Loucy (cell line): ENCODE measurements around the gene FDXR.

Source experiments
- EZH2phosphoT487 ChIP-seq: fragments of 200-600 bp; IDR thresholded peaks from 2 replicates; pipeline ENCODE4 v1.6.1; 2018; ENCODE audit warnings: antibody characterized with exemption, mild to moderate bottlenecking, moderate library complexity, borderline replicate concordance
- TF ChIP-seq, protein P1 (sequence below): fragments of 200-600 bp; sonication (generic); conservative IDR thresholded peaks from 2 replicates; pipeline ENCODE4 v1.5.1; 2014; ENCODE audit warnings: mild to moderate bottlenecking, antibody characterized with exemption, low read length

DNA sequence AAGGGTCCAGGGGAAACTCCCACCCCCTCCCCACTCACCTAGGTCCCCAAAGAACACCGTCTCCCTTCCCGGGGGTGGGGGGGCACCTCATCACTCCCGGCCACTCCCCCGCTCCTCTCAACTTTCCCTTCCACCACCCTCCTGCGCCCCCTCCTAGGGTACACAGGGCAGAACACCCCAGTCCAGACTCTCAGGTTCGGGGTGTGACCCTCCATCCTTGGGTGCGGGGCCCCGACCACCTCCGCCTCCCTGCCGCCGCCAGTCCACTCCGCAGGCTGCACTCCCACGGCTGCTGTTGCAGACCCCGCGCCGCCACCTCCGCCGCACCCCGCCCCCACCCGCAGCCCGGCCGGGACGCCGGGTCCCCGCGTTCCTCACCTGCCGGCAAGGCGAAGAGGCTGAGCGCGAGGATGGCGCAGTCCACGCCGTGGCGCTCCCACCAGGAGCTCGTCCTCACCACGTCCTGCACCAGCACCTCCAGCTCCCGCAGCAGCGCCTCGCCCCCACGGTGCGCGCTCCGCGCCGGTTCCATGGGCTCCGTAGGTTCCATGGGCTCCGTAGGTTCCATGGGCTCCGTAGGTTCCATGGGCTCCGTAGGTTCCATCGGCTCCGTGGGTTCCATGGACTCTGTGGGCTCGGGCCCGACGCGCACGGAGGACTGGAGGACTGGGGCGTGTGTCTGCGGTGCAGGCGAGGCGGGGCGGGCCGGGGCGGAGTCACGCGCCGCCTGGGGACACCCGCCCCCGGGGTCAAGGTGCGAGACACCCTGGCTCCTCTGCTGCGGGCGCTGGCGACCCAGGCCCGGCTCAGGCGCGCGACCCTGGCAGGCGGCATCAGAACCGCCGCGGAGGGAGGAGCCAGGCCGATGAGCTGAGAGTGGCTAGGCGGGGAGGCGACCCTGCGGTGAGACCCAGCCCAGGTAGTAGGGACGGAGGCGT lies 20.4 kb upstream of the FDXR start, which contains the start of gene FADS6:
- TF ChIP-seq EZH2phosphoT487 = no peak
- TF ChIP-seq, protein P1, sequence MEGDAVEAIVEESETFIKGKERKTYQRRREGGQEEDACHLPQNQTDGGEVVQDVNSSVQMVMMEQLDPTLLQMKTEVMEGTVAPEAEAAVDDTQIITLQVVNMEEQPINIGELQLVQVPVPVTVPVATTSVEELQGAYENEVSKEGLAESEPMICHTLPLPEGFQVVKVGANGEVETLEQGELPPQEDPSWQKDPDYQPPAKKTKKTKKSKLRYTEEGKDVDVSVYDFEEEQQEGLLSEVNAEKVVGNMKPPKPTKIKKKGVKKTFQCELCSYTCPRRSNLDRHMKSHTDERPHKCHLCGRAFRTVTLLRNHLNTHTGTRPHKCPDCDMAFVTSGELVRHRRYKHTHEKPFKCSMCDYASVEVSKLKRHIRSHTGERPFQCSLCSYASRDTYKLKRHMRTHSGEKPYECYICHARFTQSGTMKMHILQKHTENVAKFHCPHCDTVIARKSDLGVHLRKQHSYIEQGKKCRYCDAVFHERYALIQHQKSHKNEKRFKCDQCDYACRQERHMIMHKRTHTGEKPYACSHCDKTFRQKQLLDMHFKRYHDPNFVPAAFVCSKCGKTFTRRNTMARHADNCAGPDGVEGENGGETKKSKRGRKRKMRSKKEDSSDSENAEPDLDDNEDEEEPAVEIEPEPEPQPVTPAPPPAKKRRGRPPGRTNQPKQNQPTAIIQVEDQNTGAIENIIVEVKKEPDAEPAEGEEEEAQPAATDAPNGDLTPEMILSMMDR = no peak
